ENCODE results near the gene KLHL18. TPM values are rescaled to one million over a fixed set of nuclear protein-coding genes. Genes with fewer than 3 reads are reported as not detected.
"Not testable (repeated sequence)": the region's sequence is repeated elsewhere in the genome, so short reads cannot be mapped to it uniquely, and the experiment has no call there.

KLHL18 gene
- total RNA-seq, 2 experiments from 2014 or later, result 13.1 to 28.6 TPM

- no peak for DNase-seq (ENCODE audit: low spot score)
- Histone ChIP-seq H3K36me3 (ENCODE audit: insufficient read depth, low read length) (no peaks in the 10 kb centered on the region), H3K9me3 (ENCODE audit: low read length) (no peaks in the 10 kb centered on the region), H3K79me2 (ENCODE audit: insufficient read depth, low read depth, low read length) (no peaks in the 10 kb centered on the region), H3K27ac (ENCODE audit: low read depth, low read length, poor library complexity, severe bottlenecking) (no peak overlapping the region), H2AFZ (ENCODE audit: low read length) (no peak overlapping the region), H3K9me2 (ENCODE audit: insufficient read depth, low read length) (no peaks in the 10 kb centered on the region), H3K4me3 (ENCODE audit: low read depth, low read length, poor library complexity, severe bottlenecking) (no peak overlapping the region), H3K4me1 (ENCODE audit: insufficient read depth, low read length, poor library complexity, severe bottlenecking) (no peaks in the 10 kb centered on the region), H3K4me2 (ENCODE audit: low read length) (no peak overlapping the region), H4K20me1 (ENCODE audit: insufficient read depth, low read length) (no peaks in the 10 kb centered on the region)
- CTCF ChIA-PET (ENCODE audit: unreplicated experiment), result interaction anchor here (0.6 kb wide), 1 partner anchor 44 kb away, joined by 3 read pairs; no protein-coding TSS in a partner anchor
- TF ChIP-seq CTCF (conservative IDR thresholded peaks at IDR 0.05; ENCODE audit: low read length) (no peak), EZH2phosphoT487 (IDR thresholded peaks at IDR 0.05; ENCODE audit: borderline replicate concordance, low read depth, low read length) (no peak)
- intact Hi-C loops (cut with micrococcal nuclease; ENCODE audit: unreplicated experiment), result loop anchor here (10.0 kb wide), 1 partner anchor 117 kb away; no protein-coding TSS in a partner anchor
- POLR2A ChIA-PET, result interaction anchor here (0.7 to 1.0 kb wide), 2 partner anchors 83 to 105 kb away, joined by 3 to 6 read pairs; no protein-coding TSS in a partner anchor
- no TSS peak for BruUV-seq (replicated peaks)
Observed at GRCh38 chr3:47247131-47248064, 35.3 kb upstream of the KLHL18 start.

GRCh38 chr3:47250309-47251060 is 32.3 kb upstream of the KLHL18 start:
- CTCF ChIA-PET (ENCODE audit: unreplicated experiment), result no interaction called here
- no peak overlapping the region for H3K4me2 ChIP-seq (ENCODE audit: low read length)
- no peaks in the 10 kb centered on the region for H3K9me2 ChIP-seq (ENCODE audit: insufficient read depth, low read length)
- H3K36me3 ChIP-seq (ENCODE audit: insufficient read depth, low read length), result no peaks in the 10 kb centered on the region
- H3K4me1 ChIP-seq (ENCODE audit: insufficient read depth, low read length, poor library complexity, severe bottlenecking), result no peaks in the 10 kb centered on the region
- POLR2A ChIA-PET, result interaction anchor here (0.7 kb wide), 2 partner anchors 12 to 28 kb away, joined by 3 to 4 read pairs; no protein-coding TSS in a partner anchor
- H2AFZ ChIP-seq (ENCODE audit: low read length), result no peak overlapping the region
- H3K79me2 ChIP-seq (ENCODE audit: insufficient read depth, low read depth, low read length), result no peaks in the 10 kb centered on the region
- no peak overlapping the region for H3K4me3 ChIP-seq (ENCODE audit: low read depth, low read length, poor library complexity, severe bottlenecking)
- DNase-seq (ENCODE audit: low spot score), result peak; percentile 54
- no peaks in the 10 kb centered on the region for H3K9me3 ChIP-seq (ENCODE audit: low read length)
- H4K20me1 ChIP-seq (ENCODE audit: insufficient read depth, low read length), result no peaks in the 10 kb centered on the region
- H3K27ac ChIP-seq (ENCODE audit: low read depth, low read length, poor library complexity, severe bottlenecking), result no peak overlapping the region
- intact Hi-C loops (cut with micrococcal nuclease; ENCODE audit: unreplicated experiment), result loop anchor here (1.0 kb wide), 1 partner anchor 74 kb away; no protein-coding TSS in a partner anchor
- BruUV-seq (replicated peaks), result no TSS peak
- TF ChIP-seq EZH2phosphoT487 (IDR thresholded peaks at IDR 0.05; ENCODE audit: borderline replicate concordance, low read depth, low read length), result no peak
- peak; percentile 80 for TF ChIP-seq CTCF (conservative IDR thresholded peaks at IDR 0.05; ENCODE audit: low read length)

- intact Hi-C loops (cut with micrococcal nuclease; ENCODE audit: unreplicated experiment); H3K36me3 ChIP-seq (ENCODE audit: insufficient read depth, low read length); H3K27ac ChIP-seq (ENCODE audit: low read depth, low read length, poor library complexity, severe bottlenecking); H3K79me2 ChIP-seq (ENCODE audit: insufficient read depth, low read depth, low read length); DNase-seq (ENCODE audit: low spot score); H3K9me3 ChIP-seq (ENCODE audit: low read length); H3K4me1 ChIP-seq (ENCODE audit: insufficient read depth, low read length, poor library complexity, severe bottlenecking); H2AFZ ChIP-seq (ENCODE audit: low read length); CTCF ChIA-PET (ENCODE audit: unreplicated experiment); H3K9me2 ChIP-seq (ENCODE audit: insufficient read depth, low read length); H4K20me1 ChIP-seq (ENCODE audit: insufficient read depth, low read length); BruUV-seq (replicated peaks); POLR2A ChIA-PET; H3K4me2 ChIP-seq (ENCODE audit: low read length); H3K4me3 ChIP-seq (ENCODE audit: low read depth, low read length, poor library complexity, severe bottlenecking): not testable (repeated sequence)
Observed at GRCh38 chr3:47251085-47251484, 31.7 kb upstream of the KLHL18 start.

Data from OCI-LY7 (cell line).